Mesenchymal stem cell (in vitro differentiated cells and primary cell): ENCODE results near the gene VEGFB.

ENCODE experiments used
- DNase-seq: peaks from one replicate; pipeline ENCODE4 v3.0.0-alpha.2; 2013
- H2AFZ ChIP-seq: one replicate; pipeline ENCODE4 v1.6.1; 2013; ENCODE audit warnings: low read depth, mild to moderate bottlenecking, control low read depth, inconsistent platforms, low read length, moderate library complexity
- H2AK5ac ChIP-seq: 2 replicates; pipeline ENCODE4 v1.6.1; 2013; ENCODE audit warnings: low read length, moderate library complexity, mild to moderate bottlenecking, inconsistent platforms; ENCODE audit not compliant: severe bottlenecking
- H2BK120ac ChIP-seq: one replicate; pipeline ENCODE4 v1.6.1; 2013; ENCODE audit warnings: low read depth, mild to moderate bottlenecking, inconsistent platforms, low read length, moderate library complexity
- H2BK12ac ChIP-seq, 2 experiments: one replicate each; pipeline ENCODE4 v1.6.1; 2013; ENCODE audit warnings: inconsistent platforms in 2 of 2, low read length in 2 of 2, mild to moderate bottlenecking in 2 of 2, moderate library complexity in 2 of 2, control low read depth in 1 of 2
- H2BK15ac ChIP-seq: one replicate; pipeline ENCODE4 v1.6.1; 2013; ENCODE audit warnings: mild to moderate bottlenecking, low read depth, inconsistent platforms; ENCODE audit not compliant: poor library complexity, severe bottlenecking
- H2BK5ac ChIP-seq: 2 replicates; pipeline ENCODE4 v1.6.1; 2013; ENCODE audit warnings: low read depth, mild to moderate bottlenecking, low read length, control low read depth, inconsistent platforms; ENCODE audit not compliant: poor library complexity, severe bottlenecking
- H3K14ac ChIP-seq, 2 experiments: one replicate each; pipeline ENCODE4 v1.6.1; 2013; ENCODE audit warnings: inconsistent platforms in 2 of 2, low read length in 2 of 2, control low read depth in 1 of 2, mild to moderate bottlenecking in 1 of 2, moderate library complexity in 1 of 2
- H3K18ac ChIP-seq, 2 experiments: one replicate each; pipeline ENCODE4 v1.6.1; 2013; ENCODE audit warnings: inconsistent platforms in 2 of 2, low read length in 2 of 2, control low read depth in 1 of 2, low read depth in 1 of 2, mild to moderate bottlenecking in 1 of 2
- H3K23ac ChIP-seq, 2 experiments: one replicate each; pipeline ENCODE4 v1.6.1; 2013; ENCODE audit warnings: inconsistent platforms in 2 of 2, low read length in 2 of 2, mild to moderate bottlenecking in 2 of 2, moderate library complexity in 2 of 2, control low read depth in 1 of 2
- H3K27ac ChIP-seq: 2 replicates; pipeline ENCODE4 v1.5.1; 2013; ENCODE audit warnings: mild to moderate bottlenecking, moderate library complexity, low read length, control low read depth, inconsistent platforms; ENCODE audit not compliant: poor library complexity, severe bottlenecking
- H3K27me3 ChIP-seq, 2 experiments: 2 replicates each; pipeline versions ENCODE4 v1.6.1 to v1.7.0; 2013; ENCODE audit warnings: low read length in 2 of 2, mild to moderate bottlenecking in 2 of 2, moderate library complexity in 2 of 2, control low read depth in 1 of 2, inconsistent platforms in 1 of 2; ENCODE audit not compliant: control insufficient read depth in 1 of 2, insufficient read depth in 1 of 2
- H3K36me3 ChIP-seq, 2 experiments: 2 replicates each; pipeline versions ENCODE4 v1.6.1 to v1.7.0; 2013; ENCODE audit warnings: low read length in 2 of 2, control low read depth in 1 of 2, inconsistent platforms in 1 of 2, low read depth in 1 of 2, mild to moderate bottlenecking in 1 of 2; ENCODE audit not compliant: insufficient read depth in 2 of 2, control insufficient read depth in 1 of 2
- H3K4ac ChIP-seq, 2 experiments: one replicate each; pipeline ENCODE4 v1.6.1; 2013; ENCODE audit warnings: inconsistent platforms in 2 of 2, low read length in 2 of 2, mild to moderate bottlenecking in 2 of 2, moderate library complexity in 2 of 2, control low read depth in 1 of 2, low read depth in 1 of 2
- H3K4me1 ChIP-seq: 2 replicates; pipeline ENCODE4 v1.6.1; 2013; ENCODE audit warnings: low read depth, low read length, control low read depth; ENCODE audit not compliant: control insufficient read depth, insufficient read depth
- H3K4me2 ChIP-seq: 2 replicates; pipeline ENCODE4 v1.6.1; 2013; ENCODE audit warnings: low read length, mild to moderate bottlenecking, inconsistent platforms; ENCODE audit not compliant: poor library complexity, severe bottlenecking
- H3K4me3 ChIP-seq, 2 experiments: 2 replicates each; pipeline versions ENCODE4 v1.5.1 to v1.7.0; 2013; ENCODE audit warnings: low read length in 2 of 2, mild to moderate bottlenecking in 2 of 2, control low read depth in 1 of 2, low read depth in 1 of 2; ENCODE audit not compliant: insufficient read depth in 1 of 2
- H3K79me1 ChIP-seq: replicated peaks from 2 replicates; pipeline ENCODE4 v1.6.1; 2013; ENCODE audit warnings: mild to moderate bottlenecking, control low read depth, low read length, inconsistent platforms; ENCODE audit not compliant: poor library complexity, severe bottlenecking
- H3K9ac ChIP-seq: 2 replicates; pipeline ENCODE4 v1.7.0; 2013; ENCODE audit warnings: mild to moderate bottlenecking, low read length, moderate library complexity
- H3K9me3 ChIP-seq: 2 replicates; pipeline ENCODE4 v1.7.0; 2013; ENCODE audit warnings: mild to moderate bottlenecking, low read length; ENCODE audit not compliant: control insufficient read depth
- H4K8ac ChIP-seq: one replicate; pipeline ENCODE4 v1.6.1; 2013; ENCODE audit warnings: inconsistent platforms, mild to moderate bottlenecking, low read length, moderate library complexity
- H4K91ac ChIP-seq: one replicate; pipeline ENCODE4 v1.6.1; 2013; ENCODE audit warnings: mild to moderate bottlenecking, low read length, inconsistent platforms
- WGBS: methylation state at CpG from one replicate; pipeline ENCODE4 v1.1.7; 2013; ENCODE audit warnings: mixed read lengths; 5-methylcytosine and 5-hydroxymethylcytosine counted together

The VEGFB gene

GRCh38 chr11:64287676-64288352, 53.4 kb downstream of the VEGFB start:
- no peak overlapping the region for H3K4me3 ChIP-seq
- H3K18ac ChIP-seq = no peak overlapping the region
- no peak overlapping the region for H4K8ac ChIP-seq
- no peak overlapping the region for H3K9ac ChIP-seq
- no peaks in the 10 kb centered on the region for H3K9me3 ChIP-seq
- H2AFZ ChIP-seq = no peak overlapping the region
- H2BK120ac ChIP-seq = no peak overlapping the region
- H3K4ac ChIP-seq = no peak overlapping the region
- H3K23ac ChIP-seq = no peak overlapping the region
- WGBS = 96% methylated on average over 33 of the region's 33 CpGs
- H3K14ac ChIP-seq = no peak overlapping the region
- peaks cover 19 to 25% of the 10 kb centered on the region in 2 experiments for H3K27me3 ChIP-seq
- no peak overlapping the region for H3K4me2 ChIP-seq
- H4K91ac ChIP-seq = no peak overlapping the region
- no peak for DNase-seq
- H2BK5ac ChIP-seq = no peak overlapping the region
- peaks cover 41% of the 10 kb centered on the region for H3K4me1 ChIP-seq
- H2BK15ac ChIP-seq = no peak overlapping the region
- peaks cover 34% of the 10 kb centered on the region for H3K79me1 ChIP-seq
- no peak overlapping the region for H2AK5ac ChIP-seq
- peaks cover 6 to 32% of the 10 kb centered on the region in 2 experiments for H3K36me3 ChIP-seq
- no peak overlapping the region for H3K27ac ChIP-seq
- H2BK12ac ChIP-seq = no peak overlapping the region

- Histone ChIP-seq H3K9ac (no peak overlapping the region), H3K4me1 (peaks cover 38% of the 10 kb centered on the region), H4K8ac (no peak overlapping the region), H3K14ac (no peak overlapping the region), H4K91ac (no peak overlapping the region), H3K79me1 (peaks cover 29% of the 10 kb centered on the region), H3K4me3 (no peak overlapping the region), H3K23ac (no peak overlapping the region), H3K18ac (no peak overlapping the region), H2AFZ (no peak overlapping the region), H3K9me3 (no peaks in the 10 kb centered on the region), H3K4ac (no peak overlapping the region), H2BK5ac (no peak overlapping the region), H3K27ac (no peak overlapping the region), H2BK12ac (no peak overlapping the region), H3K27me3 (peaks cover 25 to 30% of the 10 kb centered on the region in 2 experiments), H2BK120ac (no peak overlapping the region), H3K36me3 (peaks cover under 1 to 29% of the 10 kb centered on the region in 2 experiments), H2AK5ac (no peak overlapping the region), H3K4me2 (no peak overlapping the region), H2BK15ac (no peak overlapping the region)
- WGBS = 85% methylated on average over 8 of the region's 9 CpGs
- no peak for DNase-seq
Measured at GRCh38 chr11:64288353-64288750, 54.0 kb downstream of the VEGFB start.
